Activated T-helper 1 cell treated with anti-CD3 and anti-CD28 coated beads, Interleukin-12 subunit alpha, Interleukin-12 subunit beta, Interleukin-2, Interleukin-4 antibody, amounts not matched to agents 30 ng/mL and 10 ng/mL and 1 ng/mL, durations not matched to agents 14 hours and 24 hours and 36 hours (primary cell): ENCODE results near the gene ADAMTS14. TPM values are rescaled to one million over a fixed set of nuclear protein-coding genes. Genes with fewer than 3 reads are reported as not detected.

ENCODE experiments used
- DNase-seq: peaks from one replicate; pipeline ENCODE4 v3.0.0; 2021; ENCODE audit warnings: low spot score
- H3K27ac Mint-ChIP-seq: one replicate; pipeline ENCODE4 v1.8.0; 2021; ENCODE audit warnings: mild to moderate bottlenecking, mixed read lengths
- H3K27me3 Mint-ChIP-seq: one replicate; pipeline ENCODE4 v1.8.0; 2022; ENCODE audit warnings: mild to moderate bottlenecking, moderate library complexity, mixed read lengths; ENCODE audit not compliant: insufficient read depth
- H3K36me3 Mint-ChIP-seq: one replicate; pipeline ENCODE4 v1.8.0; 2021; ENCODE audit warnings: low read depth, mixed read lengths
- H3K4me1 Mint-ChIP-seq: one replicate; pipeline ENCODE4 v1.8.0; 2021; ENCODE audit warnings: low read depth, mixed read lengths
- H3K4me3 Mint-ChIP-seq: one replicate; pipeline ENCODE4 v1.8.0; 2021; ENCODE audit warnings: mild to moderate bottlenecking, moderate library complexity, mixed read lengths
- H3K9me3 Mint-ChIP-seq: one replicate; pipeline ENCODE4 v1.8.0; 2021; ENCODE audit warnings: mixed read lengths
- intact Hi-C: fragments of 100-400 bp; cut with micrococcal nuclease; formaldehyde crosslinking; loops from one replicate; pipeline ENCODE4 v1.15.1; 2024
- total RNA-seq: library from RNA; stranded (reverse); gene quantifications from 2 replicates; pipeline ENCODE4 v1.2.3, GENCODE V29; 2022

Gene ADAMTS14
- total RNA-seq, 1 donor from 2014 or later: 0.21 TPM

DNA sequence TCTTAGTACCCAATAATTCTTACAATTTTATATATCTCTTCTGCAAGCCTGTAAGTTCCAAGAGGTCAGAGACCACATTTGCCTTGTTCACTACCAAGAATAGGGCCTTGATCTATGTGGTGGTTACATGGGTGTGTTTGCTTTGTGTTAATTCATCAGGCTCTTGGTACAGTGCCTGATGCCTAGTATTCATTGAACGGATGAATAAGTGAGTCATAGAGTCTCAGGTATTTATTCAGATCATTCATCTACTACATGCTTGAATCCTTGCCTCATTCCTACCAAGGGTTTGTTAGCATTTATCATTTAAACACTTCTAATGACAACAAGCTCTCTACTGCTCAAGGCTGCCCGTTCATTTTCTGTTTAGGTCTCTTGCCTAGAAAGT lies 132.1 kb downstream of the ADAMTS14 start:
- Mint-ChIP-seq H3K9me3 (no peaks in the 10 kb centered on the region), H3K4me3 (no peak overlapping the region), H3K27me3 (peaks cover 19% of the 10 kb centered on the region), H3K27ac (no peak overlapping the region), H3K36me3 (no peaks in the 10 kb centered on the region), H3K4me1 (no peaks in the 10 kb centered on the region)
- intact Hi-C loops: no loop called here
- no peak for DNase-seq

DNA sequence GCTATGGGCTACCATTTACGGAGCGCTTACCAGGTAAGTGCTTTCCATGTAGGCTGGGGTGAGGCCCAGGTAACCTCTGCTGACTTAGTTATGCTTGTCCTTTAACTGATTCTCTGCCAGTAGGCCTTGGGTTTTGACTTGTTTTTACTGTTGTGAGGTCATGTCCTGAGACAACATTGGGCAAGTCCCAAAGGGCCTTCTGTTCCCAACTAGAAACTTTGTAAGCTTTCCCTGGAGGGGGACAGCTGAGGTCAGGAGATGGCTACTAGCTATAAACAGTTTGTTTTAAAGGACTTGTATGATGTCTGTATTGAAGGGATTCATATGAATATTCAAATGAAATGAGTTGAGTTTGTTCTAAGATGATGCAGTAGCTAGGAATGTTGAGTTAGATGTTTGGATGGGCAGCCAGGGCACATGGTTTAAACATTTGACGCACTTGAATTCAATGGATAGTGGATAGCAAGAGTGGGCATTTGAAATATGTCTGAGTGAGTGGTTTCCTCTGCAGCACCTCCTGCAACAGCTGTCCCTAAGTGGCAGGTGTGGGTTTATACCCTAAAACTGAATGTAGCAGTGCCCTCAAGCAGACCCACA lies 133.4 kb downstream of the ADAMTS14 start:
- intact Hi-C loops: no loop called here
- DNase-seq: no peak
- H3K27ac Mint-ChIP-seq: no peak overlapping the region

DNA sequence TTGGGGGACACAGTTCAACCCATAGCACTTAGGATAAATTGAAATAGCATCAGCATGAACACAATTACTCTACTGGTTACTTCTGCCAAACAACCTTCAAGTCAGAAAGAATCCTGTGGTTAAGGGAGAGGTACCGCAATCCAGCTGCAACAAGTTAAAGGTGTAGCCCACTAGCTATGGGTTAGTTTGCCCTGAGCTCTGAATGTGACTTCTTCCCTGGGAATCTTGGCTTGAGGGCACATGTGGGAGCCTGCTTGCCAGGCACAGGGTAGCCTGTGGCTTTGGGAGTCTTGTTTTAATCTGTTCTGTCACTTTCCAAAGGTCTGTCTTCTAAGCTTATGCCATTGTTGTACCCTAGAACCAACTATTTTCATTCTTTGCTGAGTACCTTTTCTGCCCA lies 134.5 kb downstream of the ADAMTS14 start:
- Mint-ChIP-seq H3K9me3 (no peaks in the 10 kb centered on the region), H3K27me3 (peaks cover 12% of the 10 kb centered on the region), H3K27ac (no peak overlapping the region), H3K36me3 (no peaks in the 10 kb centered on the region), H3K4me1 (no peaks in the 10 kb centered on the region), H3K4me3 (no peak overlapping the region)
- intact Hi-C loops: no loop called here
- DNase-seq: no peak

More for the DNA sequence above, 133.4 kb downstream of the ADAMTS14 start:
- Mint-ChIP-seq H3K4me3 (no peak overlapping the region), H3K9me3 (no peaks in the 10 kb centered on the region), H3K36me3 (no peaks in the 10 kb centered on the region), H3K27me3 (peaks cover 17% of the 10 kb centered on the region), H3K4me1 (no peaks in the 10 kb centered on the region)

DNA sequence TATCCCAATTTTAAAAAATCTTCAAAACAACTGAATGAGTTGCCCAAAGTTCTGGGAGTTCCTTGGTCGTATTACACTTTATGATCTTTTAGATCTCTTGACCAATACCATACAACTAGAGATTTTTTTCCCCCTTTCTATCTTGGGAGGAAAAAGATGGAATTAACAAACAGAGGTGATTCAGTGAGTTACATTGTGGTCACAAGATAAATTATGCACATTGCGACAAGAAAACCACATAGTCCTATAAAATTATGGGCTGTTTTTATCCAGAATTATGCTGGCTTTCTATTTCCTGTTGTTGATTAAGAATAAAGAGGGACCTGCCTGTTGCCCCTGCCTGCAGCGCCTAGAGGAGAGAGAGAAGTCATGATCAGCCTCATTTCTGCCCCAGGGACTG lies 135.2 kb downstream of the ADAMTS14 start:
- no peak overlapping the region for H3K27ac Mint-ChIP-seq
- no peaks in the 10 kb centered on the region for H3K9me3 Mint-ChIP-seq
- no peak for DNase-seq
- H3K27me3 Mint-ChIP-seq: peaks cover 6% of the 10 kb centered on the region
- no peaks in the 10 kb centered on the region for H3K36me3 Mint-ChIP-seq
- no peak overlapping the region for H3K4me3 Mint-ChIP-seq
- H3K4me1 Mint-ChIP-seq: no peaks in the 10 kb centered on the region
- intact Hi-C loops: no loop called here

DNA sequence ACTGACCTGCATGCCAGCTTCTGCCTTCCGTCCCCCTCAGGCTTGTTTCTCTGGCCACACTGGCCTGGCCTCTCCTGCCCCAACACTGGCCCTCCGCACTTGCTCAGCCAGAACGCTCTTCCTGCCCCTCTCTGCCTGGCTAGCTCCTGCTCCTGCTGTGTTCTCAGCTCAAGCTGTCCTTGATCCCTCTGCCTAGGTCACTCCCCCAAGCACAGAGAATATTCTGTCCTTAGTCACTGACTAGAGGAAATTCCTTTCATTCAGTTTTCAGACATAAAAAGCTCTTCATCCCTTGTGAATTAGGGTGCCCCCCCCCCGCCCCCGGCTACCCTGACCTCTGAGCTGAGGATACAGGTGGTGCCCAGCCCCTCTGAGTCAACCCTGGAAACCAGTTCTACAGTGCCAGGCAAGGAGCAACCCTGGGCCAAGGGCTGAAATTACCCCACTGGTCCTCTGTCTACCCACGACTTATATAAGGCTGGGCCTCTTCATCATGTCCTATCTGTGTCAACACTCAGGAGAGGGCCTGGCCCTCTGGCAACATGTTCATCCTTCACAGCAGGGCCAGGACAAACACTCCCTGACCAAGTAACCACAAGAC lies 136.8 kb downstream of the ADAMTS14 start:
- Mint-ChIP-seq H3K9me3 (no peaks in the 10 kb centered on the region), H3K4me3 (no peak overlapping the region), H3K4me1 (no peaks in the 10 kb centered on the region), H3K27ac (no peak overlapping the region), H3K27me3 (peaks cover 3% of the 10 kb centered on the region), H3K36me3 (no peaks in the 10 kb centered on the region)
- DNase-seq: no peak
- intact Hi-C loops: no loop called here

DNA sequence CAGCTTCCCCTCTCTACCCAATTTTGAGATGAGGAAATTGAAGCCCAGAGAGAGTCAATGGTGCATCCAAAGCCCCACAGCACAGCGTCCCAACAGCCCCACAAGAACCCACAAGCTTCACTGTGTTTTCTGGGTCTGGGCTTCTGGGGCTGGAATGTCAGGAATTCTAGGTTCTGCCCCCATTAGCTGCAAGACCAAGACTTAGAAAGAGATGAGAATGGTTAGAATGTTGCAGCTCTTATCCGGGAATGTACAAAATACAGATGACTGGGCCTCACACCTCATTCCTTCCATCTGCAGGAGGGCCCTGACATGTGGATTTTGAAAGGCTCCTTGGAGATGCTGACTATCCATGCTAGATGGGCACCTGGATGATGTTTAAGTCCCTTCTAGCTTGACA lies 137.4 kb downstream of the ADAMTS14 start:
- H3K36me3 Mint-ChIP-seq: no peaks in the 10 kb centered on the region
- no peaks in the 10 kb centered on the region for H3K4me1 Mint-ChIP-seq
- no peak for DNase-seq
- no peak overlapping the region for H3K4me3 Mint-ChIP-seq
- H3K27me3 Mint-ChIP-seq: peaks cover 3% of the 10 kb centered on the region
- no peaks in the 10 kb centered on the region for H3K9me3 Mint-ChIP-seq
- intact Hi-C loops: no loop called here
- no peak overlapping the region for H3K27ac Mint-ChIP-seq

DNA sequence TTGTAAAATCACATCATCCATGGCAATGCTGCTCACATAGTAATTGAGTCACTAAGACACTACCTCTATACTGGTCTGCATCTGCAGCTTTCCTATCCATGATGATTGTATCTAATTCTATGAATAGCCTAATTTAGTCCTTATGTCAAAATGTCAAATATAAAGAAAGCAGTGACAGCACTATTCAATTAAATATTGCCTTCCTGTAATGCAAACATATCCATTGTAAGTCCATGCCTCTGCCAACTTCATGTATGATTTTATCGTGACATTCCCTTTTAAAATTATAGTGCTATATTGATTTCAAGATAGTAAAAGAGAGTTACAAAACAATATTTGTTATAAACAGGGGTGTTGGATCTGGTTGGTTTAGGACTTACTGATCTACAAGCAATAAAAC lies 138.7 kb downstream of the ADAMTS14 start:
- no peak for DNase-seq
- intact Hi-C loops: no loop called here
- H3K27me3 Mint-ChIP-seq: no peaks in the 10 kb centered on the region
- no peaks in the 10 kb centered on the region for H3K9me3 Mint-ChIP-seq
- no peaks in the 10 kb centered on the region for H3K4me1 Mint-ChIP-seq
- H3K36me3 Mint-ChIP-seq: no peaks in the 10 kb centered on the region
- no peak overlapping the region for H3K4me3 Mint-ChIP-seq
- H3K27ac Mint-ChIP-seq: no peak overlapping the region

DNA sequence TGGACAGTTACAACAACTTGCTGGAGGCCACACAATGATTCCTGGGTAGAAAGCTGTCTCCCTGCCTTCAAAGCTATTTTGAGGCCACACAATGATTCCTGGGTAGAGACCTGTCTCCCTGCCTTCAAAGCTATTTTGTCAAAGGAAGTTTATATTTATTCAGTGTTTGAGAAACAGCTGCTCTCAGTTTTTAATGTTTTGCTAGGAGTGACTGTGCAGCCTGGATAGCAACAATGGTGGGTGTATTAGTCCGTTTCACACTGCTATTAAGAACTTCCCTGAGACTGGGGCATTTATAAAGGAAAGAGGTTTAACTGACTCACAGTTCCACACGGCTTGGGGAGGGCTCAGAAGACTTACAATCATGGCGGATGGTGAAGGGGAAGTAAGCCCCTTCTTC lies 139.6 kb downstream of the ADAMTS14 start:
- no peak for DNase-seq
- H3K27me3 Mint-ChIP-seq: no peaks in the 10 kb centered on the region
- H3K36me3 Mint-ChIP-seq: peaks cover 4% of the 10 kb centered on the region
- no peaks in the 10 kb centered on the region for H3K9me3 Mint-ChIP-seq
- H3K4me3 Mint-ChIP-seq: no peak overlapping the region
- peaks cover 6% of the 10 kb centered on the region for H3K4me1 Mint-ChIP-seq
- intact Hi-C loops: no loop called here
- H3K27ac Mint-ChIP-seq: no peak overlapping the region

Other genes starting within 250 kb of the ADAMTS14 start
- gene NODAL, start 230.8 kb upstream of the ADAMTS14 start, total RNA-seq: not detected in 2 replicates
- 0.83 and 0.88 TPM in 2 replicates for gene PALD1, start 193.7 kb upstream of the ADAMTS14 start, total RNA-seq
- gene PRF1, start 69.8 kb upstream of the ADAMTS14 start, total RNA-seq: 100 and 103 TPM in 2 replicates
- gene TBATA, start 112.9 kb downstream of the ADAMTS14 start, total RNA-seq: not detected in 2 replicates
- 72.9 and 79.0 TPM in 2 replicates for gene SGPL1, start 143.4 kb downstream of the ADAMTS14 start, total RNA-seq
- gene PCBD1, start 216.1 kb downstream of the ADAMTS14 start, total RNA-seq: 49.3 and 49.5 TPM in 2 replicates